ENCODE measurements around the gene CEP152. TPM values are rescaled to one million over a fixed set of nuclear protein-coding genes. Genes with fewer than 3 reads are reported as not detected.

Gene CEP152
- polyA plus RNA-seq, 1 donor from 2014 or later, result 1.3 TPM

DNA sequence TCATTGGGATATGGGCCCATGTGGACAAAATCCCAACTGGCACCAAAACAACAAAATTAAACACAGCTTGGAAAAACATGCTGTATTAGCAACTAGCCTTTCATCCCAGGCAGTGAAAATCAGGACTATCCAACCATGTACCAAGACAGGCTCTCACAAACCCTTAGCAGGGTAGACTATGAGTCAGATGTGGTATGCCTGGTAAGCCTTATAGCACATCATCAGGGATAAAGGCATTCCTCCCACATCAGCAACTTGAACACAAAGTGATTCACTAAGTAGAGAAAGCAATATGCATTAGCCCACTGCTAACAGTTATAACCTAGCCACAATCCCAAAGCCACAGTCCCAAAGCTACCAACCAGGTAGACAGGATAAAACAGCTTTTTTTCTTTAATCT lies 8.0 kb downstream of the CEP152 start:
- Histone ChIP-seq H2AFZ (ENCODE audit: low read depth, low read length) (no peak overlapping the region), H3K79me2 (replicated peaks; ENCODE audit: insufficient read depth, low read length) (no peaks in the 10 kb centered on the region), H3K9ac (ENCODE audit: low read length) (no peak overlapping the region), H4K20me1 (ENCODE audit: insufficient read depth) (no peaks in the 10 kb centered on the region), H3F3A (ENCODE audit: insufficient read depth, low read length, poor library complexity, severe bottlenecking) (no peaks in the 10 kb centered on the region), H3K9me3 (ENCODE audit: low read length) (no peaks in the 10 kb centered on the region), H3K27ac (ENCODE audit: low read length) (no peak overlapping the region), H3K36me3 (ENCODE audit: insufficient read depth, low read length) (no peaks in the 10 kb centered on the region), H3K9me2 (ENCODE audit: insufficient read depth, low read length) (no peaks in the 10 kb centered on the region), H3K27me3 (ENCODE audit: insufficient read depth, low read depth, low read length) (no peaks in the 10 kb centered on the region), H3K4me2 (ENCODE audit: low read length) (no peak overlapping the region), H3K4me3 (ENCODE audit: low read length) (no peak overlapping the region)
- TF ChIP-seq RAD21 (conservative IDR thresholded peaks at IDR 0.05) (no peak), SMC3 (conservative IDR thresholded peaks at IDR 0.05; ENCODE audit: poor library complexity) (no peak), TAF1 (IDR thresholded peaks at IDR 0.05; ENCODE audit: low read depth) (no peak), EZH2 (IDR thresholded peaks at IDR 0.05; ENCODE audit: borderline replicate concordance, insufficient read depth, low read length, poor library complexity, severe bottlenecking) (no peak), POLR2AphosphoS5 (IDR thresholded peaks at IDR 0.05) (no peak)
- TF ChIP-seq, protein P1, sequence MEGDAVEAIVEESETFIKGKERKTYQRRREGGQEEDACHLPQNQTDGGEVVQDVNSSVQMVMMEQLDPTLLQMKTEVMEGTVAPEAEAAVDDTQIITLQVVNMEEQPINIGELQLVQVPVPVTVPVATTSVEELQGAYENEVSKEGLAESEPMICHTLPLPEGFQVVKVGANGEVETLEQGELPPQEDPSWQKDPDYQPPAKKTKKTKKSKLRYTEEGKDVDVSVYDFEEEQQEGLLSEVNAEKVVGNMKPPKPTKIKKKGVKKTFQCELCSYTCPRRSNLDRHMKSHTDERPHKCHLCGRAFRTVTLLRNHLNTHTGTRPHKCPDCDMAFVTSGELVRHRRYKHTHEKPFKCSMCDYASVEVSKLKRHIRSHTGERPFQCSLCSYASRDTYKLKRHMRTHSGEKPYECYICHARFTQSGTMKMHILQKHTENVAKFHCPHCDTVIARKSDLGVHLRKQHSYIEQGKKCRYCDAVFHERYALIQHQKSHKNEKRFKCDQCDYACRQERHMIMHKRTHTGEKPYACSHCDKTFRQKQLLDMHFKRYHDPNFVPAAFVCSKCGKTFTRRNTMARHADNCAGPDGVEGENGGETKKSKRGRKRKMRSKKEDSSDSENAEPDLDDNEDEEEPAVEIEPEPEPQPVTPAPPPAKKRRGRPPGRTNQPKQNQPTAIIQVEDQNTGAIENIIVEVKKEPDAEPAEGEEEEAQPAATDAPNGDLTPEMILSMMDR (IDR thresholded peaks at IDR 0.05; ENCODE audit: poor library complexity, severe bottlenecking), result no peak

DNA sequence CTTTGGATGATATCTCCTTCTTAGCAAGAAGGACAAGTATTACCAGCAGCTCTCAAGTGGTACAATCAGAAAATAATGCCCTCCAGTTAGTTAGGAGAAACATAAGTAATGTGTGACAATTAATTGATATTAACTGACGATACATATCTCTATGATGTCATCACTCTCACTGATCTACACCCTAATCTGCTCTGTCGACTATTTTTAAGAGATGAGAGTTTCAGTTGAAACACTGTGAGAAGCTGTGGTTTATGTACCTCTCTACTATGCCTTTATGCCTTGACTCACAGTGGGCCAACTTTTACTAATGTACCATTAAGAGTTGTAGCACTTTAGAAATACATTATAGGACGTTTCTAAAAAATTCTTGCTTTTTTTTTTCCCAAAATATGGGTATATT lies 8.6 kb downstream of the CEP152 start:
- Histone ChIP-seq H3F3A (ENCODE audit: insufficient read depth, low read length, poor library complexity, severe bottlenecking) (no peaks in the 10 kb centered on the region), H3K36me3 (ENCODE audit: insufficient read depth, low read length) (no peaks in the 10 kb centered on the region), H3K4me3 (ENCODE audit: low read length) (no peak overlapping the region), H3K27ac (ENCODE audit: low read length) (no peak overlapping the region), H3K79me2 (replicated peaks; ENCODE audit: insufficient read depth, low read length) (no peaks in the 10 kb centered on the region), H3K9me3 (ENCODE audit: low read length) (no peaks in the 10 kb centered on the region), H3K9me2 (ENCODE audit: insufficient read depth, low read length) (no peaks in the 10 kb centered on the region), H3K9ac (ENCODE audit: low read length) (no peak overlapping the region), H3K27me3 (ENCODE audit: insufficient read depth, low read depth, low read length) (no peaks in the 10 kb centered on the region), H3K4me2 (ENCODE audit: low read length) (no peak overlapping the region), H2AFZ (ENCODE audit: low read depth, low read length) (no peak overlapping the region), H4K20me1 (ENCODE audit: insufficient read depth) (no peaks in the 10 kb centered on the region)
- TF ChIP-seq EP300 (conservative IDR thresholded peaks at IDR 0.05; ENCODE audit: poor library complexity, severe bottlenecking) (no peak), RAD21 (conservative IDR thresholded peaks at IDR 0.05) (no peak)

DNA sequence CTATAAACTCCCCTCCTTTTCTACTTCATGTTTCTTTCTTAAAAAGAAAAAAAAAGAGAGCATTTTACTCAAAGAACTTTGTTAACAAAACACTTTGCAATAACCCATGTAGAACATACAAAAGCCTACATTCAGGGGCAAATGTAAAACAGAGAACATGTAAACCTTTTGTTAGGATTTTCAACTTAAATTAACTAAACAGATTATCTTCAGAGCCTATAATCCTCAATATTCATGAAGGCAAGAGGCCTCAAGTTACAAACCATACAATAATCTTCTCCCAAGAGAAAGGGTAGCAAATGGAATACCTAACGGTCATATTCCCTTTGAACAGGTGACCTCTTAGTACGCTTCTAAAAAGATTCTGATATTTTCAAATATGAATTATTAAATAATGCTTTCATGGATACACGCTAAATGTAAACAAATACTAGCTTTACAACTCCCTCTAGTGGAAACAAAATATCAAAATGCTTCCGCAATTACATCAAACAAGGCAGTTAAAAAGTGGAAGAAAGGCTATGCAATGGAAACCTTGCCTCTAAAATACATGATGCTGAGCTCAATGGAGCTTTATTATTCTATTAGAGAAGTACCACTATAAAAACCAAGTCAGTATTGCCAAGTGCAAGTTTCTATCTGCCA lies 9.9 kb downstream of the CEP152 start:
- Histone ChIP-seq H3K9me3 (ENCODE audit: low read length) (no peaks in the 10 kb centered on the region), H4K20me1 (ENCODE audit: insufficient read depth) (no peaks in the 10 kb centered on the region), H3F3A (ENCODE audit: insufficient read depth, low read length, poor library complexity, severe bottlenecking) (no peaks in the 10 kb centered on the region), H3K36me3 (ENCODE audit: insufficient read depth, low read length) (no peaks in the 10 kb centered on the region), H3K79me2 (replicated peaks; ENCODE audit: insufficient read depth, low read length) (no peaks in the 10 kb centered on the region), H3K27ac (ENCODE audit: low read length) (no peak overlapping the region), H3K4me3 (ENCODE audit: low read length) (no peak overlapping the region), H3K9ac (ENCODE audit: low read length) (no peak overlapping the region), H3K4me2 (ENCODE audit: low read length) (no peak overlapping the region), H3K9me2 (ENCODE audit: insufficient read depth, low read length) (no peaks in the 10 kb centered on the region), H2AFZ (ENCODE audit: low read depth, low read length) (no peak overlapping the region), H3K27me3 (ENCODE audit: insufficient read depth, low read depth, low read length) (no peaks in the 10 kb centered on the region)
- TF ChIP-seq SMC3 (conservative IDR thresholded peaks at IDR 0.05; ENCODE audit: poor library complexity), result peak; percentile 68
- TF ChIP-seq TAF1 (IDR thresholded peaks at IDR 0.05; ENCODE audit: low read depth), result no peak
- no peak for TF ChIP-seq POLR2AphosphoS5 (IDR thresholded peaks at IDR 0.05)
- peak; percentile 68 for TF ChIP-seq RAD21 (conservative IDR thresholded peaks at IDR 0.05)
- TF ChIP-seq, protein P1 (IDR thresholded peaks at IDR 0.05; ENCODE audit: poor library complexity, severe bottlenecking), result peak; percentile 69

Measured in neural cell (in vitro differentiated cells).